Panc1 (cell line): Measurements from ENCODE around the gene ATR.

Experiments
- POLR2AphosphoS5 ChIP-seq: IDR thresholded peaks from 2 replicates; pipeline ENCODE4 v1.6.1; 2012; ENCODE audit warnings: mild to moderate bottlenecking, low read depth, low read length, moderate library complexity
- SIN3A ChIP-seq: IDR thresholded peaks from 2 replicates; pipeline ENCODE4 v1.6.1; 2012; ENCODE audit warnings: low read depth, mild to moderate bottlenecking, low read length, moderate library complexity, borderline replicate concordance; ENCODE audit not compliant: insufficient read depth
- TCF7L2 ChIP-seq: IDR thresholded peaks from 2 replicates; pipeline ENCODE4 v1.6.1; 2011; ENCODE audit warnings: mild to moderate bottlenecking, low read depth, low read length, inconsistent platforms
- TF ChIP-seq, protein P1 (sequence below): fragments of 450-650 bp; IDR thresholded peaks from 2 replicates; pipeline ENCODE4 v1.5.1; 2017; ENCODE audit warnings: mild to moderate bottlenecking
- TF ChIP-seq, protein P2 (sequence below), 2 experiments: IDR thresholded peaks; 2 replicates each; pipeline ENCODE4 v1.6.1; 2011 to 2012; ENCODE audit warnings: low read depth in 2 of 2, control low read depth in 1 of 2, low read length in 1 of 2, mild to moderate bottlenecking in 1 of 2, moderate library complexity in 1 of 2; ENCODE audit not compliant: insufficient read depth in 1 of 2

DNA sequence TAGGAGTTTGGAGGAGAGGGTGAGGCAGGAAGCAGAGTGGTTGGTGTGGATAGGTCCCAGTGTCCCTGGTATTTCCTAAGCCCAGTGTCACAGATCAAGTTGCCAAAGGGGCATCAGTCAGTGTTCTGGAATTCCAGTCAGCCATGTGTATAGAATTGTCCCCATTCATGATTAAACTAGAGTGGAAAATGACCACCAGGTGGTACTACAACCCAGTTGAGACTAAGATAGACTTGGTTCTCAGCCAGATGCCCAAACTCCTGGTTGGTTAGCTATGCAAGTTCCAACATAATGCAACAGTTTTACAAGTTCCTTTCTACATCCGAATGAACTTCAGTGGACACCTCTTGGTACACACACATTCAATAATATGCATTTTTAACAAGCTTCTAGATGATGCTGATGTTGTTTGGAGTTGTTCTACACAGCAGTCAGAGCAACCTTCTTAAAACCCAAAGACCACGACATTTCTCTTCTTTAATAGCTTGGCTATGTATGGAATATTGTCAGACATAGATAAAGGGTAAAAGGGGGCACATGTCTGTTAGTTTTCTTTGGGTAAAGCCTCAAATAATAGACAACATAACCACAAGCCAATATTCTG is 8.4 kb upstream of the ATR start:
- TF ChIP-seq, protein P1, sequence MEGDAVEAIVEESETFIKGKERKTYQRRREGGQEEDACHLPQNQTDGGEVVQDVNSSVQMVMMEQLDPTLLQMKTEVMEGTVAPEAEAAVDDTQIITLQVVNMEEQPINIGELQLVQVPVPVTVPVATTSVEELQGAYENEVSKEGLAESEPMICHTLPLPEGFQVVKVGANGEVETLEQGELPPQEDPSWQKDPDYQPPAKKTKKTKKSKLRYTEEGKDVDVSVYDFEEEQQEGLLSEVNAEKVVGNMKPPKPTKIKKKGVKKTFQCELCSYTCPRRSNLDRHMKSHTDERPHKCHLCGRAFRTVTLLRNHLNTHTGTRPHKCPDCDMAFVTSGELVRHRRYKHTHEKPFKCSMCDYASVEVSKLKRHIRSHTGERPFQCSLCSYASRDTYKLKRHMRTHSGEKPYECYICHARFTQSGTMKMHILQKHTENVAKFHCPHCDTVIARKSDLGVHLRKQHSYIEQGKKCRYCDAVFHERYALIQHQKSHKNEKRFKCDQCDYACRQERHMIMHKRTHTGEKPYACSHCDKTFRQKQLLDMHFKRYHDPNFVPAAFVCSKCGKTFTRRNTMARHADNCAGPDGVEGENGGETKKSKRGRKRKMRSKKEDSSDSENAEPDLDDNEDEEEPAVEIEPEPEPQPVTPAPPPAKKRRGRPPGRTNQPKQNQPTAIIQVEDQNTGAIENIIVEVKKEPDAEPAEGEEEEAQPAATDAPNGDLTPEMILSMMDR = peak; percentile 85
- TF ChIP-seq POLR2AphosphoS5 (no peak), SIN3A (no peak), TCF7L2 (no peak)
- TF ChIP-seq, protein P2, sequence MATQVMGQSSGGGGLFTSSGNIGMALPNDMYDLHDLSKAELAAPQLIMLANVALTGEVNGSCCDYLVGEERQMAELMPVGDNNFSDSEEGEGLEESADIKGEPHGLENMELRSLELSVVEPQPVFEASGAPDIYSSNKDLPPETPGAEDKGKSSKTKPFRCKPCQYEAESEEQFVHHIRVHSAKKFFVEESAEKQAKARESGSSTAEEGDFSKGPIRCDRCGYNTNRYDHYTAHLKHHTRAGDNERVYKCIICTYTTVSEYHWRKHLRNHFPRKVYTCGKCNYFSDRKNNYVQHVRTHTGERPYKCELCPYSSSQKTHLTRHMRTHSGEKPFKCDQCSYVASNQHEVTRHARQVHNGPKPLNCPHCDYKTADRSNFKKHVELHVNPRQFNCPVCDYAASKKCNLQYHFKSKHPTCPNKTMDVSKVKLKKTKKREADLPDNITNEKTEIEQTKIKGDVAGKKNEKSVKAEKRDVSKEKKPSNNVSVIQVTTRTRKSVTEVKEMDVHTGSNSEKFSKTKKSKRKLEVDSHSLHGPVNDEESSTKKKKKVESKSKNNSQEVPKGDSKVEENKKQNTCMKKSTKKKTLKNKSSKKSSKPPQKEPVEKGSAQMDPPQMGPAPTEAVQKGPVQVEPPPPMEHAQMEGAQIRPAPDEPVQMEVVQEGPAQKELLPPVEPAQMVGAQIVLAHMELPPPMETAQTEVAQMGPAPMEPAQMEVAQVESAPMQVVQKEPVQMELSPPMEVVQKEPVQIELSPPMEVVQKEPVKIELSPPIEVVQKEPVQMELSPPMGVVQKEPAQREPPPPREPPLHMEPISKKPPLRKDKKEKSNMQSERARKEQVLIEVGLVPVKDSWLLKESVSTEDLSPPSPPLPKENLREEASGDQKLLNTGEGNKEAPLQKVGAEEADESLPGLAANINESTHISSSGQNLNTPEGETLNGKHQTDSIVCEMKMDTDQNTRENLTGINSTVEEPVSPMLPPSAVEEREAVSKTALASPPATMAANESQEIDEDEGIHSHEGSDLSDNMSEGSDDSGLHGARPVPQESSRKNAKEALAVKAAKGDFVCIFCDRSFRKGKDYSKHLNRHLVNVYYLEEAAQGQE (IDR thresholded peaks at IDR 0.05; ENCODE audit: insufficient read depth in 1 of 2, low read depth in 2 of 2, low read length in 1 of 2) = no peak
